Psoas muscle (tissue), 8 donors: ENCODE results near the gene CACNA1S. TPM values are rescaled to one million over a fixed set of nuclear protein-coding genes. Genes with fewer than 3 reads are reported as not detected.

ENCODE experiments used
- ATAC-seq, 4 donors: fragments of 200-7000 bp; cut with Tn5 transposase; one replicate each; pipeline ENCODE4 v1.9.1; 2020; ENCODE audit warnings: moderate library complexity in 3 of 4, mild to moderate bottlenecking in 2 of 4
- DNase-seq, 2 donors: peaks; one replicate each; pipeline ENCODE4 v3.0.0-alpha.2; 2020
- H3K27ac ChIP-seq: fragments of 200-600 bp; one replicate; pipeline ENCODE4 v1.8.0; 2022
- H3K27me3 ChIP-seq, 3 donors: fragments of 200-600 bp in 1 of 3; one replicate each; pipeline versions ENCODE4 v1.6.1 to v1.8.0; 2013 to 2022; ENCODE audit warnings: low read length in 2 of 3, mild to moderate bottlenecking in 2 of 3, moderate library complexity in 1 of 3; ENCODE audit not compliant: insufficient read depth in 3 of 3
- H3K36me3 ChIP-seq, 2 donors: fragments of 200-600 bp in 1 of 2; one replicate each; pipeline versions ENCODE4 v1.6.1 to v1.8.0; 2013 to 2022; ENCODE audit warnings: low read depth in 1 of 2, mild to moderate bottlenecking in 1 of 2, moderate library complexity in 1 of 2; ENCODE audit not compliant: insufficient read depth in 1 of 2
- H3K4me1 ChIP-seq: fragments of 200-600 bp; one replicate; pipeline ENCODE4 v1.8.0; 2022
- H3K4me3 ChIP-seq: fragments of 200-600 bp; one replicate; pipeline ENCODE4 v1.8.0; 2022; ENCODE audit warnings: mild to moderate bottlenecking
- H3K9me3 ChIP-seq: fragments of 200-600 bp; one replicate; pipeline ENCODE4 v1.8.0; 2022
- CTCF ChIP-seq: fragments of 200-600 bp; IDR thresholded peaks from one replicate; pipeline ENCODE4 v1.8.0; 2022; ENCODE audit warnings: antibody characterized with exemption
- WGBS, 3 donors: extraction: QIAGEN DNeasy Blood & Tissue Kit; methylation state at CpG; one replicate each; pipeline versions ENCODE4 v1.1.6 to v1.1.7; 2013; 5-methylcytosine and 5-hydroxymethylcytosine counted together
- intact Hi-C, 2 donors: fragments of 100-400 bp; cut with DNase I; formaldehyde crosslinking; loops; one replicate each; pipeline versions ENCODE4 v1.11.0 to v1.14.2; 2022
- polyA plus RNA-seq, 3 donors: library from polyadenylated mRNA; stranded (reverse); fragments of 200-250 nt; gene quantifications; one replicate each; pipeline ENCODE4 v1.2.3, GENCODE V29; 2013
- total RNA-seq, 4 donors: library from RNA; stranded (reverse); fragmentation: NEBNext Ultra II Directional in 2 of 4; extraction: Animal tissue kit (Norgen Biotek cat#: 25700) in 2 of 4; gene quantifications; one replicate each; pipeline versions ENCODE4 v1.2.1 to v1.2.4, GENCODE V29; 2021 to 2023
- donor health status: healthy with polysubstance abuse.
- donor health status: DM: no; HTN: no; CAD: no; lungs with moderate emphysema.
- donor health status: Bipolar disorder and iron deficiency.
- donor health status: healthy.
- donor health status: DM: yes; HTN: yes; CAD: no.
- donor health status: DM: no; HTN: no; CAD: no.
- donor health status: DM: no; HTN: no; CAD: no.
- donor health status: DM: yes; HTN: yes; CAD: no.

Gene CACNA1S
- total and polyA plus RNA-seq, 7 donors, result 11.9 to 269 (median 56.3) TPM

DNA sequence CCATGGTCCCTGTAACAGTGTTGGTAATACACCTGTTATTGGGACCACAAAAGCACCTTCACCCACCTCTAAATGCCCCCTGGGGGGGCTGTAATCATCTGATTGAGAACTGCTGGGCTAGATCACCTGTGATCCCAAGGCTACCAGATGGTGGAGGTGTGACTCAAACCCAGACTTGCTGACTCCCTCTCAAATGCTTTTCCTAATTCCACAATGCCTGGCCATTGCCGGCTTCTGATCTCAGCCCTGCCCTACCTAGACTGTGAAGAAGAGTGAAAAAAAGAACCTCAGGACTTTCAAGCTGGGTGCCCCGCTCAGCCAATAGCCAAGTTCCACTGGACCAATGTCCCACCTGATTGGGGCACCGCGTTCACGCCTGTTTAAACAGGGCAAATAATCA lies 32.5 kb upstream of the CACNA1S start:
- no peak for TF ChIP-seq CTCF
- ATAC-seq (no peak), DNase-seq (no peak)
- Histone ChIP-seq H3K36me3 (peaks cover 2 to 100% of the 10 kb centered on the region in 2 donors), H3K4me3 (no peak overlapping the region), H3K27me3 (no peaks in the 10 kb centered on the region), H3K27ac (no peak overlapping the region), H3K4me1 (peaks cover 2% of the 10 kb centered on the region), H3K9me3 (no peaks in the 10 kb centered on the region)
- intact Hi-C loops, result loop anchor here in 1 of 2 donors (5.0 kb wide), 1 partner anchor 78 kb away; no protein-coding TSS in a partner anchor
- WGBS, 3 donors, result 77 to 86% (median 79%) methylated on average over 5 of the region's 5 CpGs

DNA sequence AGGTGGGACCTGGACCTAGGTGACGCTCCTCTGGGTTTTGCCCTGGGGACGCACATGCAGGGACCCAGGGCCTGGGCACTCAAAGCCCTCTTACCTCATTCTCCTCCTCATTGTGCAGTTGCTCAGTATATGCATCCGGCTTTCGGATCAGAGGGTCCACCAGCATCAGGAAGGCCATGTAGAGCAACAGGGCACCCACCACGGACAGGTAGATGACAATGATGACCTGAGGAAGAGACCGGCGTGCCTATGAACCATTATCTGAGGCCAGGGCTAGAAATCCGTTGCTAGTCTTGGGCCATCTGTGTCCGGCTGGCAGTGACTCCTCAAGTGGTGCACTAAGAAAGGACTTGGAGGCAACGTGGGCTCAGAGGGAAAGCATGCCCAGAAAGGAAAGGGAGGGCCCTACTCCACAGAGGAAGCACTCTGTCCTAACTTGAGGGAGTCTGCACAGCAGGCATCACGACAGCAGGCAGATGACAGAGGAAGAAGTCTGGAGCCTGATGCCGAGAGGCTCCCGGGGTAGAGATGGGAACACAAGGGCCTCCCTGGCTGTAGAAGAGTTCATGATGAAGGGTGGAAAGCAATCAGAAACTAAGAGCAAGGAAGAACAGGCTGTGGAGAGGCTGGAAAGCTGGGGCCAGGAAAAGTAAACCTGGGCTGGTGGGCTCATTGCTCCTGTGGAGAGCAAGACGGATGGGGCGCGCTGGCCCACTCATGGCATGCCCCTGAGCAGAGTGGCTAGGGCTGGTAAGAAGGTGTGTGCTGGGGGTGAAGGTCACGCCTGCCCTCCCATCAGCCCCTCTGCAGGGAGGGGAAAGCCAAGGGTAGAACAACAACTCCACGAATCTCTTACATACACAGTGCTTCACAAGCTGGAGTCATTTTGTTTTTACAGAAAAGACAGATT lies 31.8 kb upstream of the CACNA1S start:
- Histone ChIP-seq H3K4me1 (no peaks in the 10 kb centered on the region), H3K36me3 (peaks cover 2 to 100% of the 10 kb centered on the region in 2 donors), H3K27ac (no peak overlapping the region), H3K27me3 (no peaks in the 10 kb centered on the region), H3K4me3 (no peak overlapping the region), H3K9me3 (no peaks in the 10 kb centered on the region)
- DNase-seq (no peak), ATAC-seq (no peak)
- intact Hi-C loops, result no loop called here
- TF ChIP-seq CTCF, result no peak
- WGBS, 3 donors, result 87 to 90% (median 88%) methylated on average over 18 of the region's 18 CpGs

DNA sequence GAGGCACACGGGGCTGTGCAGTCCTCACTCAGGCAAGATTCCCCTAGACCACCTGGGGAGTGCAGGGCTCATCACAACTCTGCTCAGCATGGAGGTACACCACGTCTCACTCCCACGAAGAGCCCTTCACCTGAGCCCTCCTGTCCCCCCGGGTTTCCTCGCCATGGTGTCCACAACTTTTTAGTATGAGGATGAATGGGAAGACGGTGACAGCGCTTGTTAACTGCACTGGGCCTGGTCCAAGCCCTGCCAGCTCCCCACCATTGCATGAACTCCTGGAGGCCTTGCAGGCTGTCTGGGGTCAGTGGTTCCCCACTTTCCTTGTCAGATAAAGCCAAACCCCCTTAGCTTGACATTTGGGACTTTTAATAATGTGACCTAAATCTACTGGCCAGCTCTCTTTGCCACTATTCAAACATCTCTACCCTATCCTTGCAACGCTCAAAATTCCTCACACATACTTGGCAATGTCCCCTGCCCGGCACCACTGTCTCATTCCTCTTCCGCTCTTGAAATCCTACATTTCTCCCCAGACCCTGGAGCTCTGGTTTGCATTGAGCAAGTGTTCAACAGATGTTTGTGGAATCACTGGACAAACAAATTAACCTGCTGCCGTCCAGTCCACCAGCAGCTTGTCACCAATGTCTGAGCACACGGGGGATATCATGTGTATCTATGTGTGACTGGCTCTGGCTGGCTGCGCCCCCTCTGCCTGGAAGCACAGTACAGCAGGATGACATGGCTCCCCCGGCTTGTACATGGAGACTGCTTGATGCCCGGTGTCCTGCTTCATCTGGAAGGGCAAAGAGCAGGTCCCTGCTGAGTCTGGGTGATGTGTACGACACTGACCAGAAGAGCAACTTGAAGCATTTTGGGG lies 30.9 kb upstream of the CACNA1S start:
- Histone ChIP-seq H3K27ac (no peak overlapping the region), H3K36me3 (peaks cover 2 to 100% of the 10 kb centered on the region in 2 donors), H3K4me1 (no peaks in the 10 kb centered on the region), H3K27me3 (no peaks in the 10 kb centered on the region), H3K9me3 (no peaks in the 10 kb centered on the region), H3K4me3 (no peak overlapping the region)
- intact Hi-C loops, result no loop called here
- WGBS, 3 donors, result 84 to 90% (median 86%) methylated on average over 16 of the region's 16 CpGs
- DNase-seq (no peak), ATAC-seq (peak in 1 of 4 donors; percentile 27)
- TF ChIP-seq CTCF, result no peak

- Histone ChIP-seq H3K36me3 (peaks cover 2 to 93% of the 10 kb centered on the region in 2 donors), H3K27me3 (no peaks in the 10 kb centered on the region), H3K4me3 (no peak overlapping the region), H3K9me3 (no peaks in the 10 kb centered on the region), H3K4me1 (no peaks in the 10 kb centered on the region), H3K27ac (no peak overlapping the region)
- WGBS, 3 donors, result 80 to 87% (median 87%) methylated on average over 16 of the region's 16 CpGs
- intact Hi-C loops, result no loop called here
- TF ChIP-seq CTCF, result no peak
- ATAC-seq (peak in 3 of 4 donors; percentile 28 to 46 (median 40)), DNase-seq (peak; percentile 52 to 80)
Observed at GRCh38 chr1:201142011-201142848, 30.0 kb upstream of the CACNA1S start.
